ENCODE results near the gene CISD3.

GRCh38 chr17:38743556-38744171 is 13.5 kb downstream of the CISD3 start:
- TF ChIP-seq, protein P1, sequence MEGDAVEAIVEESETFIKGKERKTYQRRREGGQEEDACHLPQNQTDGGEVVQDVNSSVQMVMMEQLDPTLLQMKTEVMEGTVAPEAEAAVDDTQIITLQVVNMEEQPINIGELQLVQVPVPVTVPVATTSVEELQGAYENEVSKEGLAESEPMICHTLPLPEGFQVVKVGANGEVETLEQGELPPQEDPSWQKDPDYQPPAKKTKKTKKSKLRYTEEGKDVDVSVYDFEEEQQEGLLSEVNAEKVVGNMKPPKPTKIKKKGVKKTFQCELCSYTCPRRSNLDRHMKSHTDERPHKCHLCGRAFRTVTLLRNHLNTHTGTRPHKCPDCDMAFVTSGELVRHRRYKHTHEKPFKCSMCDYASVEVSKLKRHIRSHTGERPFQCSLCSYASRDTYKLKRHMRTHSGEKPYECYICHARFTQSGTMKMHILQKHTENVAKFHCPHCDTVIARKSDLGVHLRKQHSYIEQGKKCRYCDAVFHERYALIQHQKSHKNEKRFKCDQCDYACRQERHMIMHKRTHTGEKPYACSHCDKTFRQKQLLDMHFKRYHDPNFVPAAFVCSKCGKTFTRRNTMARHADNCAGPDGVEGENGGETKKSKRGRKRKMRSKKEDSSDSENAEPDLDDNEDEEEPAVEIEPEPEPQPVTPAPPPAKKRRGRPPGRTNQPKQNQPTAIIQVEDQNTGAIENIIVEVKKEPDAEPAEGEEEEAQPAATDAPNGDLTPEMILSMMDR (IDR thresholded peaks at IDR 0.05): no peak
- TF ChIP-seq POLR2A (IDR thresholded peaks at IDR 0.05): no peak
